CD4-positive, alpha-beta T cell (primary cell): ENCODE measurements around the gene NDUFB6. TPM values are rescaled to one million over a fixed set of nuclear protein-coding genes. Genes with fewer than 3 reads are reported as not detected.

ENCODE experiments used
- ATAC-seq: fragments of 200-7000 bp; cut with Tn5 transposase; one replicate; pipeline ENCODE4 v1.10.0; 2022; ENCODE audit warnings: mild to moderate bottlenecking; ENCODE audit not compliant: poor library complexity
- CTCF ChIA-PET: fragments of 350-600 bp; sonication (Branson Sonifier 250); formaldehyde crosslinking; loops from one replicate; lab custom pipeline; 2021; ENCODE audit warnings: antibody characterized with exemption, inconsistent platforms; lab: Charles Lee
- POLR2A ChIA-PET: fragments of 350-600 bp; sonication (Branson Sonifier 250); formaldehyde crosslinking; loops from one replicate; lab custom pipeline; 2021; ENCODE audit warnings: antibody characterized with exemption, inconsistent platforms; lab: Charles Lee
- DNase-seq, 14 experiments: peaks; one replicate each; pipeline ENCODE4 v3.0.0-alpha.2; 2013 to 2020; ENCODE audit warnings: mixed read lengths in 2 of 14
- H3K27ac ChIP-seq, 2 donors: one replicate each; pipeline versions ENCODE4 v1.5.1 to v1.7.0; 2013; ENCODE audit warnings: low read length in 2 of 2, low read depth in 1 of 2, mild to moderate bottlenecking in 1 of 2
- H3K27me3 ChIP-seq, 2 experiments: 1 replicate in 1 of 2; 2 replicates in 1 of 2; pipeline versions ENCODE4 v1.6.1 to v1.7.0; 2013; ENCODE audit warnings: low read length in 2 of 2, control low read depth in 1 of 2, mild to moderate bottlenecking in 1 of 2, moderate library complexity in 1 of 2; ENCODE audit not compliant: insufficient read depth in 2 of 2, control insufficient read depth in 1 of 2
- H3K36me3 ChIP-seq: one replicate; pipeline ENCODE4 v1.6.1; 2013; ENCODE audit warnings: low read length, control low read depth; ENCODE audit not compliant: insufficient read depth
- H3K4me1 ChIP-seq: one replicate; pipeline ENCODE4 v1.6.1; 2013; ENCODE audit warnings: low read length, control low read depth; ENCODE audit not compliant: insufficient read depth
- H3K4me3 ChIP-seq: one replicate; pipeline ENCODE4 v1.5.1; 2013; ENCODE audit warnings: mild to moderate bottlenecking, low read length, moderate library complexity
- H3K9me3 ChIP-seq, 2 experiments: 1 replicate in 1 of 2; 2 replicates in 1 of 2; pipeline versions ENCODE4 v1.6.1 to v1.7.0; 2013; ENCODE audit warnings: low read length in 2 of 2, mild to moderate bottlenecking in 2 of 2, control low read depth in 1 of 2, moderate library complexity in 1 of 2; ENCODE audit not compliant: control insufficient read depth in 1 of 2, insufficient read depth in 1 of 2
- H3K27ac Mint-ChIP-seq: one replicate; pipeline ENCODE4 v1.8.0; 2020; ENCODE audit warnings: mixed read lengths
- H3K27me3 Mint-ChIP-seq: one replicate; pipeline ENCODE4 v1.8.0; 2021; ENCODE audit warnings: mixed read lengths
- H3K36me3 Mint-ChIP-seq: one replicate; pipeline ENCODE4 v1.8.0; 2021; ENCODE audit warnings: low read depth, mixed read lengths
- H3K4me1 Mint-ChIP-seq: one replicate; pipeline ENCODE4 v1.8.0; 2021; ENCODE audit warnings: low read depth, mixed read lengths
- H3K4me3 Mint-ChIP-seq: one replicate; pipeline ENCODE4 v1.8.0; 2020; ENCODE audit warnings: mild to moderate bottlenecking, mixed read lengths
- H3K9me3 Mint-ChIP-seq: one replicate; pipeline ENCODE4 v1.8.0; 2020; ENCODE audit warnings: mixed read lengths
- intact Hi-C, 2 experiments: fragments of 100-400 bp; cut with DNase I in 1 of 2; cut with micrococcal nuclease in 1 of 2; formaldehyde crosslinking; loops; one replicate each; pipeline versions ENCODE4 v1.15.1 to v1.9.0; 2023 to 2025; cut with DNase I, micrococcal nuclease
- total RNA-seq, 174 experiments: library from RNA in 2 of 174; stranded (reverse) in 2 of 174; gene quantifications; one replicate each; pipeline ENCODE4 v1.2.3 and lab custom pipeline; 2021 to 2026
- TF ChIP-seq, protein P1 (sequence below): fragments of 200-600 bp; IDR thresholded peaks from one replicate; pipeline ENCODE4 v1.8.0; 2022; ENCODE audit warnings: antibody characterized with exemption, mild to moderate bottlenecking

NDUFB6 gene
- total RNA-seq, 2 experiments from 2014 or later, result 11.9 to 12.3 TPM

GRCh38 chr9:32596096-32596865 is 23.3 kb upstream of the NDUFB6 start:
- DNase-seq (no peak), ATAC-seq (no peak)
- no peaks in the 10 kb centered on the region for H3K36me3 ChIP-seq
- Mint-ChIP-seq H3K27me3 (peaks cover 46% of the 10 kb centered on the region), H3K27ac (no peak overlapping the region), H3K9me3 (no peaks in the 10 kb centered on the region), H3K4me3 (no peak overlapping the region), H3K4me1 (no peaks in the 10 kb centered on the region), H3K36me3 (no peaks in the 10 kb centered on the region)
- no peak overlapping the region for H3K4me3 ChIP-seq
- H3K27ac ChIP-seq, result no peak overlapping the region
- H3K4me1 ChIP-seq, result no peaks in the 10 kb centered on the region
- H3K27me3 ChIP-seq, result peaks cover 0 to 5% of the 10 kb centered on the region in 2 experiments
- intact Hi-C loops, result no loop called here
- TF ChIP-seq, protein P1, sequence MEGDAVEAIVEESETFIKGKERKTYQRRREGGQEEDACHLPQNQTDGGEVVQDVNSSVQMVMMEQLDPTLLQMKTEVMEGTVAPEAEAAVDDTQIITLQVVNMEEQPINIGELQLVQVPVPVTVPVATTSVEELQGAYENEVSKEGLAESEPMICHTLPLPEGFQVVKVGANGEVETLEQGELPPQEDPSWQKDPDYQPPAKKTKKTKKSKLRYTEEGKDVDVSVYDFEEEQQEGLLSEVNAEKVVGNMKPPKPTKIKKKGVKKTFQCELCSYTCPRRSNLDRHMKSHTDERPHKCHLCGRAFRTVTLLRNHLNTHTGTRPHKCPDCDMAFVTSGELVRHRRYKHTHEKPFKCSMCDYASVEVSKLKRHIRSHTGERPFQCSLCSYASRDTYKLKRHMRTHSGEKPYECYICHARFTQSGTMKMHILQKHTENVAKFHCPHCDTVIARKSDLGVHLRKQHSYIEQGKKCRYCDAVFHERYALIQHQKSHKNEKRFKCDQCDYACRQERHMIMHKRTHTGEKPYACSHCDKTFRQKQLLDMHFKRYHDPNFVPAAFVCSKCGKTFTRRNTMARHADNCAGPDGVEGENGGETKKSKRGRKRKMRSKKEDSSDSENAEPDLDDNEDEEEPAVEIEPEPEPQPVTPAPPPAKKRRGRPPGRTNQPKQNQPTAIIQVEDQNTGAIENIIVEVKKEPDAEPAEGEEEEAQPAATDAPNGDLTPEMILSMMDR, result no peak
- ChIA-PET POLR2A (no interaction called here), CTCF (no interaction called here)
- no peaks in the 10 kb centered on the region for H3K9me3 ChIP-seq

- no peaks in the 10 kb centered on the region for H3K4me1 Mint-ChIP-seq
- H3K9me3 Mint-ChIP-seq, result no peaks in the 10 kb centered on the region
- H3K36me3 Mint-ChIP-seq, result no peaks in the 10 kb centered on the region
- no peak for ATAC-seq
- TF ChIP-seq, protein P1, result no peak
- DNase-seq, result no peak
- Histone ChIP-seq H3K36me3 (no peaks in the 10 kb centered on the region), H3K4me3 (no peak overlapping the region), H3K9me3 (no peaks in the 10 kb centered on the region), H3K27ac (no peak overlapping the region), H3K27me3 (peaks cover 0 to 4% of the 10 kb centered on the region in 2 experiments), H3K4me1 (no peaks in the 10 kb centered on the region)
- H3K27me3 Mint-ChIP-seq, result peaks cover 42% of the 10 kb centered on the region
- ChIA-PET CTCF (no interaction called here), POLR2A (no interaction called here)
- no peak overlapping the region for H3K27ac Mint-ChIP-seq
- intact Hi-C loops, result no loop called here
- H3K4me3 Mint-ChIP-seq, result no peak overlapping the region
Observed at GRCh38 chr9:32590898-32591297, 17.9 kb upstream of the NDUFB6 start.

DNA sequence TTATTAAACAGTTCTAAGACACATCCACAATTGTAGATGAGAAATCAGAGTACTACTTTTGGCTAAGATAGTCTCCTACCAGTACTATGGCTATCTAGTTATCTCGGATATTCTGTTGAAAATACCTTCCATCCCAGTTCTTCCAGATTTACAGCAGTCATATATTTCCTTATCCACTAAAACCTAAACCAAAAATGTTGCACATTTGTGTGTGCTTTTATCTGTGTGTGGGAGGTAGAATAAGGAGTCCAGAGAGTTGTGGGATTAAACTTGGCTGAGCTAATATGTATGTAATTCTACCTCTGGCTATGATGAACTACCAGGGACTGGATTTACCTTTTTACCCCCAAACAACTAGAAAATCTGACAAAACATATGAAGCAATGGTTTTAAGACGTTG is 17.5 kb upstream of the NDUFB6 start:
- peaks cover 43% of the 10 kb centered on the region for H3K27me3 Mint-ChIP-seq

More for the DNA sequence above, 17.5 kb upstream of the NDUFB6 start:
- TF ChIP-seq, protein P1, result no peak
- intact Hi-C loops, result no loop called here
- no peaks in the 10 kb centered on the region for H3K4me1 Mint-ChIP-seq
- H3K4me1 ChIP-seq, result no peaks in the 10 kb centered on the region
- no peak overlapping the region for H3K4me3 Mint-ChIP-seq
- ATAC-seq, result no peak
- no peaks in the 10 kb centered on the region for H3K9me3 Mint-ChIP-seq
- no peak overlapping the region for H3K27ac ChIP-seq
- ChIA-PET CTCF (no interaction called here), POLR2A (no interaction called here)
- H3K36me3 ChIP-seq, result no peaks in the 10 kb centered on the region
- H3K27ac Mint-ChIP-seq, result no peak overlapping the region
- no peaks in the 10 kb centered on the region for H3K36me3 Mint-ChIP-seq
- H3K27me3 ChIP-seq, result peaks cover 0 to 4% of the 10 kb centered on the region in 2 experiments
- no peak for DNase-seq
- H3K9me3 ChIP-seq, result no peaks in the 10 kb centered on the region
- H3K4me3 ChIP-seq, result no peak overlapping the region
